ENCODE data around the gene CDK7.

CDK7 gene

GRCh38 chr5:69295088-69295754, 60.5 kb downstream of the CDK7 start:
- no peak for DNase-seq

- DNase-seq, result no peak
Measured at GRCh38 chr5:69299625-69300024, 64.9 kb downstream of the CDK7 start.

- no peak for DNase-seq
Measured at GRCh38 chr5:69300537-69301203, 66.0 kb downstream of the CDK7 start.

GRCh38 chr5:69305512-69305911, 70.8 kb downstream of the CDK7 start:
- no peak for DNase-seq

GRCh38 chr5:69308046-69308553, 73.4 kb downstream of the CDK7 start:
- DNase-seq, result no peak

- DNase-seq, result no peak
Measured at GRCh38 chr5:69309380-69309779, 74.7 kb downstream of the CDK7 start.

GRCh38 chr5:69312459-69313160, 77.9 kb downstream of the CDK7 start:
- no peak for DNase-seq

GRCh38 chr5:69313428-69313827, 78.7 kb downstream of the CDK7 start:
- DNase-seq, result no peak

- no peak for DNase-seq
Measured at GRCh38 chr5:69315972-69316371, 81.3 kb downstream of the CDK7 start.

- no peak for DNase-seq
Measured at GRCh38 chr5:69317391-69317790, 82.7 kb downstream of the CDK7 start.

- DNase-seq, result no peak
Measured at GRCh38 chr5:69326365-69326764, 91.7 kb downstream of the CDK7 start.
